SK-N-SH treated with all-trans-retinoic acid at 6 μM for 48 hours (cell line): ENCODE data around the gene LMAN2.

Source experiments
- ESRRG ChIP-seq: fragments of 250-450 bp; sonication (Bioruptor Pico); IDR thresholded peaks from 2 replicates; pipeline ENCODE4 v1.6.1; 2021; ENCODE audit warnings: mild to moderate bottlenecking
- ZC3H10 ChIP-seq: fragments of 250-450 bp; sonication (Bioruptor Pico); IDR thresholded peaks from 2 replicates; pipeline ENCODE4 v1.5.1; 2021; ENCODE audit warnings: mild to moderate bottlenecking, moderate library complexity

GRCh38 chr5:177325868-177326381 lies 25.5 kb downstream of the LMAN2 start:
- TF ChIP-seq ESRRG (CRISPR knock-in tag), result no peak
- TF ChIP-seq ZC3H10 (CRISPR knock-in tag), result no peak
